Trophoblast cell (in vitro differentiated cells and primary cell): ENCODE data around the gene TEDC1.
A peak's percentile ranks its signal among the peaks of the same experiment; 100 is the strongest.

ENCODE experiments used
- DNase-seq, 2 donors: peaks; one replicate each; pipeline ENCODE4 v3.0.0-alpha.2; 2016
- H2AFZ ChIP-seq: 2 replicates; pipeline ENCODE4 v1.6.1; 2013; ENCODE audit warnings: low read length, moderate library complexity, mild to moderate bottlenecking; ENCODE audit not compliant: insufficient read depth, poor library complexity
- H2AK5ac ChIP-seq: 2 replicates; pipeline ENCODE4 v1.6.1; 2013; ENCODE audit warnings: mild to moderate bottlenecking, low read length
- H2BK120ac ChIP-seq: 2 replicates; pipeline ENCODE4 v1.6.1; 2013; ENCODE audit warnings: low read length, mild to moderate bottlenecking, moderate library complexity; ENCODE audit not compliant: insufficient read depth, poor library complexity
- H2BK12ac ChIP-seq: 2 replicates; pipeline ENCODE4 v1.6.1; 2013; ENCODE audit warnings: mild to moderate bottlenecking, low read length, moderate library complexity
- H2BK5ac ChIP-seq: 2 replicates; pipeline ENCODE4 v1.6.1; 2013; ENCODE audit warnings: low read length, low read depth, moderate library complexity, mild to moderate bottlenecking; ENCODE audit not compliant: poor library complexity
- H3K14ac ChIP-seq: 2 replicates; pipeline ENCODE4 v1.6.1; 2013; ENCODE audit warnings: mild to moderate bottlenecking, low read length
- H3K18ac ChIP-seq: 2 replicates; pipeline ENCODE4 v1.6.1; 2013; ENCODE audit warnings: mild to moderate bottlenecking, low read length
- H3K23ac ChIP-seq: 2 replicates; pipeline ENCODE4 v1.6.1; 2013; ENCODE audit warnings: low read length
- H3K27ac ChIP-seq: 2 replicates; pipeline ENCODE4 v1.5.1; 2013; ENCODE audit warnings: low read depth, mild to moderate bottlenecking, inconsistent platforms, low read length, moderate library complexity
- H3K27me3 ChIP-seq: 2 replicates; pipeline ENCODE4 v1.6.1; 2013; ENCODE audit warnings: inconsistent platforms, mild to moderate bottlenecking, low read length, moderate library complexity; ENCODE audit not compliant: insufficient read depth
- H3K36me3 ChIP-seq, 2 experiments: 1 replicate in 1 of 2; 2 replicates in 1 of 2; pipeline ENCODE4 v1.6.1; 2013; ENCODE audit warnings: low read length in 2 of 2, mild to moderate bottlenecking in 2 of 2, moderate library complexity in 1 of 2; ENCODE audit not compliant: insufficient read depth in 2 of 2, control insufficient read depth in 1 of 2
- H3K4ac ChIP-seq: 2 replicates; pipeline ENCODE4 v1.6.1; 2013; ENCODE audit warnings: low read depth, mild to moderate bottlenecking, low read length, moderate library complexity
- H3K4me1 ChIP-seq, 2 experiments: 1 replicate in 1 of 2; 2 replicates in 1 of 2; pipeline ENCODE4 v1.6.1; 2013; ENCODE audit warnings: low read length in 2 of 2, mild to moderate bottlenecking in 2 of 2, moderate library complexity in 1 of 2; ENCODE audit not compliant: insufficient read depth in 2 of 2, control insufficient read depth in 1 of 2
- H3K4me2 ChIP-seq: 2 replicates; pipeline ENCODE4 v1.6.1; 2013; ENCODE audit warnings: inconsistent platforms, mild to moderate bottlenecking, low read length, moderate library complexity
- H3K4me3 ChIP-seq: 2 replicates; pipeline ENCODE4 v1.5.1; 2013; ENCODE audit warnings: mild to moderate bottlenecking, low read depth, low read length, inconsistent platforms
- H3K79me1 ChIP-seq: one replicate; pipeline ENCODE4 v1.6.1; 2013; ENCODE audit warnings: low read length
- H3K79me2 ChIP-seq: 2 replicates; pipeline ENCODE4 v1.6.1; 2013; ENCODE audit warnings: low read length, mild to moderate bottlenecking; ENCODE audit not compliant: control insufficient read depth, insufficient read depth, poor library complexity
- H3K9ac ChIP-seq: 2 replicates; pipeline ENCODE4 v1.6.1; 2013; ENCODE audit warnings: mild to moderate bottlenecking, low read length
- H3K9me3 ChIP-seq: 2 replicates; pipeline ENCODE4 v1.6.1; 2013; ENCODE audit warnings: low read depth, mild to moderate bottlenecking, control low read depth, inconsistent platforms, low read length; ENCODE audit not compliant: insufficient read depth
- H4K12ac ChIP-seq: 2 replicates; pipeline ENCODE4 v1.6.1; 2013; ENCODE audit warnings: low read depth, mild to moderate bottlenecking, low read length, moderate library complexity
- H4K8ac ChIP-seq: 2 replicates; pipeline ENCODE4 v1.6.1; 2013; ENCODE audit warnings: low read depth, mild to moderate bottlenecking, low read length, moderate library complexity
- H4K91ac ChIP-seq: one replicate; pipeline ENCODE4 v1.6.1; 2013; ENCODE audit warnings: low read depth, mild to moderate bottlenecking, low read length, moderate library complexity
- WGBS: extraction: QIAGEN DNeasy Blood & Tissue Kit; methylation state at CpG from one replicate; pipeline ENCODE4 v1.1.7; 2013; ENCODE audit warnings: missing lambda C conversion rate; ENCODE audit not compliant: insufficient read length, insufficient coverage; ENCODE audit errors: extremely low coverage; 5-methylcytosine and 5-hydroxymethylcytosine counted together

The TEDC1 gene

GRCh38 chr14:105445290-105445689, 45.8 kb upstream of the TEDC1 start:
- Histone ChIP-seq H2AFZ (no peak overlapping the region), H3K9ac (no peak overlapping the region)
- no CpG with 5 or more reads among the region's 24 CpGs for WGBS

GRCh38 chr14:105445901-105446845, 44.9 kb upstream of the TEDC1 start:
- Histone ChIP-seq H3K4ac (peak overlapping the region; percentile 20), H3K9me3 (peaks cover 8% of the 10 kb centered on the region), H3K4me3 (no peak overlapping the region), H3K23ac (no peak overlapping the region), H3K79me1 (no peaks in the 10 kb centered on the region), H3K27ac (no peak overlapping the region), H2BK120ac (no peak overlapping the region), H3K27me3 (no peaks in the 10 kb centered on the region), H2AFZ (no peak overlapping the region), H4K12ac (peak overlapping the region; percentile 2), H2AK5ac (no peak overlapping the region), H3K18ac (no peak overlapping the region), H3K36me3 (peaks cover 54 to 57% of the 10 kb centered on the region in 2 experiments), H3K79me2 (no peaks in the 10 kb centered on the region), H4K8ac (no peak overlapping the region), H3K4me1 (peaks cover 0 to 7% of the 10 kb centered on the region in 2 experiments), H2BK5ac (no peak overlapping the region), H2BK12ac (no peak overlapping the region), H3K4me2 (no peak overlapping the region), H3K14ac (no peak overlapping the region), H3K9ac (no peak overlapping the region), H4K91ac (no peak overlapping the region)
- no peak for DNase-seq
- no CpG with 5 or more reads among the region's 26 CpGs for WGBS

More at GRCh38 chr14:105445290-105445689, 45.8 kb upstream of the TEDC1 start:
- Histone ChIP-seq H4K8ac (no peak overlapping the region), H4K12ac (no peak overlapping the region), H2BK5ac (no peak overlapping the region), H3K36me3 (peaks cover 53 to 54% of the 10 kb centered on the region in 2 experiments), H3K79me2 (no peaks in the 10 kb centered on the region), H3K27ac (no peak overlapping the region), H2BK120ac (no peak overlapping the region), H3K4me2 (no peak overlapping the region), H4K91ac (no peak overlapping the region), H3K4me1 (peaks cover 0 to 7% of the 10 kb centered on the region in 2 experiments), H3K27me3 (no peaks in the 10 kb centered on the region), H3K4ac (no peak overlapping the region), H3K4me3 (no peak overlapping the region), H2BK12ac (no peak overlapping the region), H3K9me3 (peaks cover 6% of the 10 kb centered on the region), H3K23ac (no peak overlapping the region), H3K79me1 (no peaks in the 10 kb centered on the region), H3K18ac (no peak overlapping the region), H3K14ac (no peak overlapping the region), H2AK5ac (no peak overlapping the region)
- no peak for DNase-seq

- H3K23ac ChIP-seq = no peak overlapping the region
- WGBS = no CpG with 5 or more reads among the region's 14 CpGs
- no peak overlapping the region for H2BK12ac ChIP-seq
- no peak overlapping the region for H3K9ac ChIP-seq
- H3K4me2 ChIP-seq = no peak overlapping the region
- H3K14ac ChIP-seq = no peak overlapping the region
- H4K8ac ChIP-seq = no peak overlapping the region
- H3K4me3 ChIP-seq = peak overlapping the region; percentile 10
- no peak overlapping the region for H2AFZ ChIP-seq
- no peak for DNase-seq
- H3K79me2 ChIP-seq = no peaks in the 10 kb centered on the region
- no peak overlapping the region for H2BK120ac ChIP-seq
- no peak overlapping the region for H2AK5ac ChIP-seq
- H2BK5ac ChIP-seq = no peak overlapping the region
- no peak overlapping the region for H3K27ac ChIP-seq
- H4K91ac ChIP-seq = no peak overlapping the region
- H3K4ac ChIP-seq = no peak overlapping the region
- no peak overlapping the region for H4K12ac ChIP-seq
- H3K79me1 ChIP-seq = no peaks in the 10 kb centered on the region
- H3K9me3 ChIP-seq = peaks cover 9% of the 10 kb centered on the region
- H3K18ac ChIP-seq = peak overlapping the region; percentile 41
- H3K4me1 ChIP-seq = peaks cover 0 to 7% of the 10 kb centered on the region in 2 experiments
- H3K27me3 ChIP-seq = no peaks in the 10 kb centered on the region
- H3K36me3 ChIP-seq = peaks cover 58 to 63% of the 10 kb centered on the region in 2 experiments
These were observed 44.1 kb upstream of the TEDC1 start for GRCh38 chr14:105446971-105447370.

GRCh38 chr14:105447651-105448640, 43.1 kb upstream of the TEDC1 start:
- Histone ChIP-seq H3K9ac (no peak overlapping the region), H3K4me2 (no peak overlapping the region), H3K79me2 (no peaks in the 10 kb centered on the region), H3K14ac (no peak overlapping the region), H2BK120ac (no peak overlapping the region), H2BK5ac (no peak overlapping the region), H2BK12ac (no peak overlapping the region), H3K27me3 (no peaks in the 10 kb centered on the region), H3K23ac (no peak overlapping the region), H4K8ac (no peak overlapping the region), H4K12ac (peak overlapping the region; percentile 24), H3K36me3 (peaks cover 59 to 63% of the 10 kb centered on the region in 2 experiments), H3K4me1 (peaks cover 0 to 7% of the 10 kb centered on the region in 2 experiments), H3K27ac (no peak overlapping the region), H3K4ac (peak overlapping the region; percentile 25), H3K18ac (peak overlapping the region; percentile 68), H3K79me1 (no peaks in the 10 kb centered on the region), H3K4me3 (no peak overlapping the region), H2AFZ (no peak overlapping the region), H2AK5ac (no peak overlapping the region), H3K9me3 (peaks cover 6% of the 10 kb centered on the region), H4K91ac (no peak overlapping the region)
- DNase-seq = no peak
- WGBS = no CpG with 5 or more reads among the region's 31 CpGs
